Measurements from ENCODE around the gene ZNF398. TPM values are rescaled to one million over a fixed set of nuclear protein-coding genes. Genes with fewer than 3 reads are reported as not detected.

ZNF398 gene
- total and polyA plus RNA-seq, 2 of the 13 experiments (the other 11 are each of a cell fraction or from before 2014, with no cell fraction given): 3.0 to 8.9 TPM

GRCh38 chr7:149195180-149196150, 48.2 kb downstream of the ZNF398 start, which contains the start of gene ZNF282 (continued):
- TF ChIP-seq ZBTB25 (CRISPR knock-in tag; IDR thresholded peaks at IDR 0.05) (peak; percentile 73; the same call in 1 of the 2 replicates), CHCHD3 (CRISPR knock-in tag; IDR thresholded peaks at IDR 0.05) (no peak), HNRNPLL (IDR thresholded peaks at IDR 0.05; ENCODE audit: low read depth, low read length, poor library complexity, severe bottlenecking) (peak; percentile 44), FOXC1 (CRISPR knock-in tag; IDR thresholded peaks at IDR 0.05; ENCODE audit: borderline replicate concordance) (no peak; the same call in 1 of the 2 replicates), ZNF557 (CRISPR knock-in tag; IDR thresholded peaks at IDR 0.05) (peak; percentile 29; the same call in 1 of the 2 replicates), YY1 (IDR thresholded peaks at IDR 0.05; ENCODE audit: insufficient read depth, insufficient replicate concordance, low read depth, low read length) (peak; percentile 85), AHR (CRISPR knock-in tag; IDR thresholded peaks at IDR 0.05) (peak; percentile 79; the same call in 1 of the 2 replicates), IKZF4 (CRISPR knock-in tag; IDR thresholded peaks at IDR 0.05; ENCODE audit: borderline replicate concordance, low read depth, not compliant biosample characterization) (no peak), ZBTB38 (CRISPR knock-in tag; IDR thresholded peaks at IDR 0.05) (peak; percentile 71), EHMT2 (IDR thresholded peaks at IDR 0.05; ENCODE audit: borderline replicate concordance, low read depth, low read length) (no peak), MXD1 (CRISPR knock-in tag; IDR thresholded peaks at IDR 0.05) (peak; percentile 79)
- TF ChIP-seq, protein P1, sequence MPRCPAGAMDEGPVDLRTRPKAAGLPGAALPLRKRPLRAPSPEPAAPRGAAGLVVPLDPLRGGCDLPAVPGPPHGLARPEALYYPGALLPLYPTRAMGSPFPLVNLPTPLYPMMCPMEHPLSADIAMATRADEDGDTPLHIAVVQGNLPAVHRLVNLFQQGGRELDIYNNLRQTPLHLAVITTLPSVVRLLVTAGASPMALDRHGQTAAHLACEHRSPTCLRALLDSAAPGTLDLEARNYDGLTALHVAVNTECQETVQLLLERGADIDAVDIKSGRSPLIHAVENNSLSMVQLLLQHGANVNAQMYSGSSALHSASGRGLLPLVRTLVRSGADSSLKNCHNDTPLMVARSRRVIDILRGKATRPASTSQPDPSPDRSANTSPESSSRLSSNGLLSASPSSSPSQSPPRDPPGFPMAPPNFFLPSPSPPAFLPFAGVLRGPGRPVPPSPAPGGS (CRISPR knock-in tag; IDR thresholded peaks at IDR 0.05): no peak; the same call in 1 of the 2 replicates
- TF ChIP-seq, protein P2, sequence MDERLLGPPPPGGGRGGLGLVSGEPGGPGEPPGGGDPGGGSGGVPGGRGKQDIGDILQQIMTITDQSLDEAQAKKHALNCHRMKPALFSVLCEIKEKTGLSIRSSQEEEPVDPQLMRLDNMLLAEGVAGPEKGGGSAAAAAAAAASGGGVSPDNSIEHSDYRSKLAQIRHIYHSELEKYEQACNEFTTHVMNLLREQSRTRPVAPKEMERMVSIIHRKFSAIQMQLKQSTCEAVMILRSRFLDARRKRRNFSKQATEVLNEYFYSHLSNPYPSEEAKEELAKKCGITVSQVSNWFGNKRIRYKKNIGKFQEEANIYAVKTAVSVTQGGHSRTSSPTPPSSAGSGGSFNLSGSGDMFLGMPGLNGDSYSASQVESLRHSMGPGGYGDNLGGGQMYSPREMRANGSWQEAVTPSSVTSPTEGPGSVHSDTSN (CRISPR knock-in tag; IDR thresholded peaks at IDR 0.05): no peak
- TF ChIP-seq, protein P3, sequence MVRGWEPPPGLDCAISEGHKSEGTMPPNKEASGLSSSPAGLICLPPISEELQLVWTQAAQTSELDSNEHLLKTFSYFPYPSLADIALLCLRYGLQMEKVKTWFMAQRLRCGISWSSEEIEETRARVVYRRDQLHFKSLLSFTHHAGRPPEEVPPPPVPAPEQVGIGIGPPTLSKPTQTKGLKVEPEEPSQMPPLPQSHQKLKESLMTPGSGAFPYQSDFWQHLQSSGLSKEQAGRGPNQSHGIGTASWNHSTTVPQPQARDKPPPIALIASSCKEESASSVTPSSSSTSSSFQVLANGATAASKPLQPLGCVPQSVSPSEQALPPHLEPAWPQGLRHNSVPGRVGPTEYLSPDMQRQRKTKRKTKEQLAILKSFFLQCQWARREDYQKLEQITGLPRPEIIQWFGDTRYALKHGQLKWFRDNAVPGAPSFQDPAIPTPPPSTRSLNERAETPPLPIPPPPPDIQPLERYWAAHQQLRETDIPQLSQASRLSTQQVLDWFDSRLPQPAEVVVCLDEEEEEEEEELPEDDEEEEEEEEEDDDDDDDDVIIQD (CRISPR knock-in tag; IDR thresholded peaks at IDR 0.05; ENCODE audit: low read depth): peak; percentile 60; the same call in 1 of the 2 replicates
- TF ChIP-seq, protein P4, sequence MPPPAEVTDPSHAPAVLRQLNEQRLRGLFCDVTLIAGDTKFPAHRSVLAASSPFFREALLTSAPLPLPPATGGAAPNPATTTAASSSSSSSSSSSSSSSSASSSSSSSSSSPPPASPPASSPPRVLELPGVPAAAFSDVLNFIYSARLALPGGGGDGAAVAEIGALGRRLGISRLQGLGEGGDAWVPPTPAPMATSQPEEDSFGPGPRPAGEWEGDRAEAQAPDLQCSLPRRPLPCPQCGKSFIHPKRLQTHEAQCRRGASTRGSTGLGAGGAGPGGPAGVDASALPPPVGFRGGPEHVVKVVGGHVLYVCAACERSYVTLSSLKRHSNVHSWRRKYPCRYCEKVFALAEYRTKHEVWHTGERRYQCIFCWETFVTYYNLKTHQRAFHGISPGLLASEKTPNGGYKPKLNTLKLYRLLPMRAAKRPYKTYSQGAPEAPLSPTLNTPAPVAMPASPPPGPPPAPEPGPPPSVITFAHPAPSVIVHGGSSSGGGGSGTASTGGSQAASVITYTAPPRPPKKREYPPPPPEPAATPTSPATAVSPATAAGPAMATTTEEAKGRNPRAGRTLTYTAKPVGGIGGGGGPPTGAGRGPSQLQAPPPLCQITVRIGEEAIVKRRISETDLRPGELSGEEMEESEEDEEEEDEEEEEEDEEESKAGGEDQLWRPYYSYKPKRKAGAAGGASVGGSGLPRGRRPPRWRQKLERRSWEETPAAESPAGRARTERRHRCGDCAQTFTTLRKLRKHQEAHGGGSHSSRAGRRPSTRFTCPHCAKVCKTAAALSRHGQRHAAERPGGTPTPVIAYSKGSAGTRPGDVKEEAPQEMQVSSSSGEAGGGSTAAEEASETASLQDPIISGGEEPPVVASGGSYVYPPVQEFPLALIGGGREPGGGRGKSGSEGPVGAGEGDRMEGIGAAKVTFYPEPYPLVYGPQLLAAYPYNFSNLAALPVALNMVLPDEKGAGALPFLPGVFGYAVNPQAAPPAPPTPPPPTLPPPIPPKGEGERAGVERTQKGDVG (CRISPR knock-in tag; IDR thresholded peaks at IDR 0.05; ENCODE audit: borderline replicate concordance): no peak
- TF ChIP-seq, protein P5, sequence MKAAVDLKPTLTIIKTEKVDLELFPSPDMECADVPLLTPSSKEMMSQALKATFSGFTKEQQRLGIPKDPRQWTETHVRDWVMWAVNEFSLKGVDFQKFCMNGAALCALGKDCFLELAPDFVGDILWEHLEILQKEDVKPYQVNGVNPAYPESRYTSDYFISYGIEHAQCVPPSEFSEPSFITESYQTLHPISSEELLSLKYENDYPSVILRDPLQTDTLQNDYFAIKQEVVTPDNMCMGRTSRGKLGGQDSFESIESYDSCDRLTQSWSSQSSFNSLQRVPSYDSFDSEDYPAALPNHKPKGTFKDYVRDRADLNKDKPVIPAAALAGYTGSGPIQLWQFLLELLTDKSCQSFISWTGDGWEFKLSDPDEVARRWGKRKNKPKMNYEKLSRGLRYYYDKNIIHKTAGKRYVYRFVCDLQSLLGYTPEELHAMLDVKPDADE (CRISPR knock-in tag; IDR thresholded peaks at IDR 0.05): 0 out of 2 replicates have a peak, but pooled peaks have one; percentile 33
